GM21367 (cell line): Measurements from ENCODE around the gene RAB39A.
"Not testable (repeated sequence)": the region's sequence is repeated elsewhere in the genome, so short reads cannot be mapped to it uniquely, and the experiment has no call there.

Experiments
- ATAC-seq: cut with Tn5 transposase; IDR thresholded peaks from one replicate; pipeline ENCODE4 v1.9.1; 2021; ENCODE audit not compliant: unreplicated experiment

RAB39A gene, protein sequence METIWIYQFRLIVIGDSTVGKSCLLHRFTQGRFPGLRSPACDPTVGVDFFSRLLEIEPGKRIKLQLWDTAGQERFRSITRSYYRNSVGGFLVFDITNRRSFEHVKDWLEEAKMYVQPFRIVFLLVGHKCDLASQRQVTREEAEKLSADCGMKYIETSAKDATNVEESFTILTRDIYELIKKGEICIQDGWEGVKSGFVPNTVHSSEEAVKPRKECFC

DNA sequence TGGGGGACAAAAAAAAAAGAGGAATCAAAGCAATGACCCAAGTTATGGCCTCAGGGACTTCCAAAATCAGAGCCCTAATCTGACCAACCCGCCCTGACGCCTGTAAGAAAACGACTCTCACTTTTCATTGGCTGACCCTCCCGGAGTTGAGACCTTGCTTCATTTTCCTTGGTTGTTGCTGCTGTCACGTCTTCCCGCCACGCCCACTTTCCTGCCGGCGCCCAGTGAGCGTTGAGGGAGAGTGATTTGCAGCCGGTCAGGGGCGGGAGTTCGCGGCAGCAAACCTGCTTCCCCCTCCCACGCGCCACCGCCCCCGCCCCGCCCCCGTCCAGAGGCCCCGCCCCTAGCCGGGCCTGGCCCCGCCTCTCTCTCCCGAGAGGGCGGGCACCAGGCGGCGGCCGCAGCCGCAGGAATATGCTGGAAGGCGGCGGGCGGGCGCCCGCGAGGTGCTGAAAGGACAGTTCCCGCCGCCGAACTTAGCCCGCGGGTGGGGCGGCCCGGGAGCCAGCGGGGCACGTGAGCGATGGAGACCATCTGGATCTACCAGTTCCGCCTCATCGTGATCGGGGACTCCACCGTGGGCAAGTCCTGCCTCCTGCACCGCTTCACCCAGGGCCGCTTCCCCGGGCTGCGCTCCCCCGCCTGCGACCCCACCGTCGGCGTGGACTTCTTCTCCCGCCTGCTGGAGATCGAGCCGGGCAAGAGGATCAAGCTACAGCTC, at the start of gene RAB39A:
Gene RAB39A (plus strand): TSS at position 403 of the 721 bp plus-strand sequence. CDS start 121 bp downstream, at position 524.
- peak; percentile 95 for ATAC-seq

- ATAC-seq: not testable (repeated sequence)
Observed at GRCh38 chr11:107881471-107881870, 46.8 kb upstream of the RAB39A start.

DNA sequence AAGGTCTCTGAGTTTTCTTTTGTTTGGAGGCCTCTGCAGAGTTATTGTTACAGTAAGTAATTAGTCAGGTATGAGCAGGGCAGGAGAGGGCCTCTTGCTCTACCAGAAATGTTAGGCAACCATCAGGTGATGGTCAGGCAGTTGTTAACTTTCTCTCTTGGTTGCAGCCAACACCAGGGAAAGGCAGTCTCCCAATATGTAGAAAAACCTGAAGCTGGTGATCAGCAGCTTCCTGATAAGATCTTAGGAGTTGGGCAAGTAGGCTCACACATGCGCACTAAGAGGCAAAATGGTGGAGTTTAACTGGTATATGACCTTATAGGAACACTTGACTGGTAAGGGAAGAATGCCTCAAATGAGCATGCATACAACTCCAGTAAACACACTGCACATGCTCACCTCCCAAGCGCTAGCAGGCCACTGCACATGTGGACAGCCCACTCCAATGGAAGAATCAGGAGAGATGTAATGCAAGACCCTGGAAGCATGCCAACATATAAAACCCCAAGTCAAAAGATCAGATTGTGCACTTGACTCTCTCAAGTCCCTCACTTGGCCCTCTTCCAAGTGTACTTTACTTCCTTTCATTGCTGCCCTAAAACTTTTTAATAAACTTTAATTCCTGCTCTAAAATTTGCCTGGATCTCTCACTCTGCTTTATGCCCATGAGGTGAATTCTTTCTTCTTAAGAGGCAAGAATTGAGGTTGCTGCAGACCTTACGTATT, 46.0 kb upstream of the RAB39A start:
- ATAC-seq: no peak

DNA sequence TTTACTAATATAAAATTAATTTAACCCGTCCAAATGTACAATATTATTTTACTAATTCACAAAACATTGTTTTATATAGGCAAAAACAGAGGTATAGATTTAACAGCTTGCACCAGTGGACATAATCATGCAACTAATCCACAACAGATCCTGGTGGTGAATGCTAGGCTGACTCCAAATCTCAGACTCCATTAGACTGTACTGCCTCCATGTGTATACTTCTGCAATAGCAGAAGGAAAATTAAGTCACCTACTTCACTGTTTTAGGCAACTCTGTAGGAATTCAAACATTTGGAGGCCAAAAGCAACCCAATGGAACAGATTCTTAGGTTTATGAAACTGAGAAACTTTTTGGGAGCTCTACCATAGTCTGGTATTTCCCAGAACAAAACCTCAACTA, 30.0 kb upstream of the RAB39A start:
- ATAC-seq: peak; percentile 92

DNA sequence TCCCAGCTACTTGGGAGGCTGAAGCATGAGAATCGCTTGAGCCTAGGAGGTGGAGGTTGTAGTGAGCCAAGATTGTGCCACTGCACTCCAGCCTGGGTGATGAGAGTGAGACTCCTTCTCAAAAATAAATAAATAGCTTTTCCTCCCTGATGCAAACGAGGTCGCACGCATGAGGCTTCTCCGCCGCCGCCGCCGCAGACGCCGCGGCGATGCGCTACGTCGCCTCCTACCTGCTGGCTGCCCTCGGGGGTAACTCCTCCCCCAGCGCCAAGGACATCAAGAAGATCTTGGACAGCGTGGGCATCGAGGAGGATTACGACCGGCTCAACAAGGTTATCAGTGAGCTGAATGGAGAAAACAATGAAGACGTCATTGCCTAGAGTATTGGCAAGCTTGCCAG, 20.0 kb upstream of the RAB39A start:
- no peak for ATAC-seq

GRCh38 chr11:107912415-107912814, 15.8 kb upstream of the RAB39A start:
- not testable (repeated sequence) for ATAC-seq

GRCh38 chr11:107915229-107915628, 13.0 kb upstream of the RAB39A start:
- no peak for ATAC-seq

- no peak for ATAC-seq
Observed at GRCh38 chr11:107916671-107917241, 11.5 kb upstream of the RAB39A start.

- no peak for ATAC-seq
Observed at GRCh38 chr11:107921997-107922396, 6.3 kb upstream of the RAB39A start.

DNA sequence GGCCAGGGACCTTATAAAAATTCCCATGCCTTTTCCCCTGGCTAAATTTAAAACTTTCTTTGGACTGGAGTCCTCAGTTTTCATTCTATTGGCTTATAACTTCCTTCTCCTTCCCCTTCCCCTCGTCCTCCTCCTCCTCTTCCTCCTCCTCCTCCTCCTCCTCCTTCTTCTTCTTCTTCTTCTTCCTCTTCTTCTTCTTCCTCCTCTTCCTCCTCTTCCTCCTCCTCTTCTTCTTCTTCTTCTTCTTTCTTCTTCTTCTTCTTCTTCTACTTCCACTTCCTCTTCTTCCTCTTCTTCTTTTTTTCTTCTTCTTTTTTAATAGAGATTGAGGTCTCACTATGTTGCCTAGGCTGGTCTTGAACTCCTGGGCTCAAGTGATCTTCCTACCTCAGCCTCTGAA, 4.7 kb upstream of the RAB39A start:
- ATAC-seq: not testable (repeated sequence)

DNA sequence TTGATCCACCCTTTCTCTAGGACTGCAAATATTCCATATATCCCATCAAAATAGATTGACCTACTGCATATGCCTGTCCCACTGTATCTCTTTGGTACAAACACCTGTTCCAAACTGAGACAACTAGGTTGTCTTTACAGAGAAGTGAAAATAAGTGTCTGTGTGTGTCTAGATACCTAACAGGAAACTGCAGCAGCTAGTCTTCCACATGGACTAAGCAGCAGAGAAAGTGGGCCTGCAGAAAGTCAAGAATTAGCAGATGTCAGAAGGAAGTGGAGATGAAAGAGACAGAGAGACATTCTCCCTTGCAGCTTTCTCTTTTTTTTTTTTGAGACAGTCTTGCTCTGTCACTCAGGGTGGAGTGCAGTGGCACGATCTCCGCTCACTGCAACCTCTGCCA, 3.9 kb upstream of the RAB39A start:
- no peak for ATAC-seq

- no peak for ATAC-seq
Observed at GRCh38 chr11:107927559-107927958, 689 bp upstream of the RAB39A start.

GRCh38 chr11:107928767-107929507, 689 bp downstream of the RAB39A start:
- peak; percentile 5 for ATAC-seq

DNA sequence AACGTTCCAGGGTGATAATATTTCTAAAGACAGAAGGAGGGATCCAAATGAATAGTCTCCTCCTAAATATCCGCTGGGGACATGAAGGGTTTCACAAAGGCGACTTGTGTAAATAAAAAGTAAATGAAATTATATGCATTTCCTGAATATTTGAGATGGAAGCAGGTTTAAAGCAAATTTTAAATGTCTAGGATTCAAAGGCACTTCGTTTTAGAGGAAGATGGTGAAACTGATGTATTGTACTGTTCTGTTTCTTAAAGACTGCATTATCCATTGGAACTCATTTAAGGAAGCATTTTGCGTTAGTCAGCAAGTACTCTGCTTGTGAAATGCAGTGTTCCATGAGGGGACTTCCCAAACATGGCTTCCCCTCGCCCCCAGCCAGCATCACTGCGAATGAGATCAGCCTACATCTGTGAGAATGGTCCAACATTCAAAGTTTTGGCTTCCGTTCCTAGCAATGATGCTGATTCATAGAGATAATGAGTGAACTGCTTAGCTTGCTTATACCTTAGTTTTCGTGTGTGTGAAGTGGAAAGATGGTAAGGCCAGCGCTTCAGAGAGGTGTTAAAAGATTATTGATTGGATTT, 1.5 kb downstream of the RAB39A start:
- ATAC-seq: no peak

GRCh38 chr11:107931206-107931605, 3.0 kb downstream of the RAB39A start:
- no peak for ATAC-seq

- no peak for ATAC-seq
Observed at GRCh38 chr11:107947904-107948303, 19.7 kb downstream of the RAB39A start.

DNA sequence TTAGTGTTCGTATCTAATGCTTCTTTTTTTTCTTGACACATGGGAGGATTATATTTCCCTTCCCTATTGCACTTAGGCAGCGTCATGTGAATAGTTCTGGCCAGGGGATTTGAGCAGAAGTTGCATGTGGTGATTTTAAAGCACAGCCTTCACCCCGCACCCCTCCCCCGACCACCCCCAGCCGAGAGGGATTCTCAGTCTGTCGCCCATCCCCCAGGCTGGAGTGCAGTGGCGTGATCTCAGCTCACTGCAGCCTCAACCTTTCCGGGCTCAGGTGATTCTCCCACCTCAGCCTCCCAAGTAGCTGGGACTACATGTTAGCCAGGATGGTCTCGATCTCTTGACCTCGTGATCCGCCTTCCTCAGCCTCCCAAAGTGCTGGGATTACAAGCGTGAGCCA, 20.1 kb downstream of the RAB39A start:
- not testable (repeated sequence) for ATAC-seq

GRCh38 chr11:107951155-107951554, 22.9 kb downstream of the RAB39A start:
- no peak for ATAC-seq

DNA sequence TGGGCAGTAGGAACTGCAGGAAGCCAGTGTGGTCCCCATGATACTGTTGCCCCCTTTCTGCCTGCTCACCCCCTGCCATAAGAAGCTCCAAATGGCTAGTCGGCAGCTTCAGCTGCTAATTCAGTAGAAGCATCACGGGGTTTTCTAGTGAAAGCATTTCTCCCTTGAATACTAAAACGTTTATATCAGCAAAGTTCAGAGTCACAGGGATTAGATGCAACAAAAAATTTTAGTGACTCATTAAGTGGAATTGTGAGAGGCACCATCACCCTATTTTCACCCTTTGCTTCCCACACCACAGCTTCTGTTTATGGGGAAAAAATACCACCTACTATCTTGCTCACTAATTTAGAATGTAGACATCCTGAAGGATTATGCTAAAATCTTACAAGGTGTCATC, 25.2 kb downstream of the RAB39A start:
- ATAC-seq: no peak

DNA sequence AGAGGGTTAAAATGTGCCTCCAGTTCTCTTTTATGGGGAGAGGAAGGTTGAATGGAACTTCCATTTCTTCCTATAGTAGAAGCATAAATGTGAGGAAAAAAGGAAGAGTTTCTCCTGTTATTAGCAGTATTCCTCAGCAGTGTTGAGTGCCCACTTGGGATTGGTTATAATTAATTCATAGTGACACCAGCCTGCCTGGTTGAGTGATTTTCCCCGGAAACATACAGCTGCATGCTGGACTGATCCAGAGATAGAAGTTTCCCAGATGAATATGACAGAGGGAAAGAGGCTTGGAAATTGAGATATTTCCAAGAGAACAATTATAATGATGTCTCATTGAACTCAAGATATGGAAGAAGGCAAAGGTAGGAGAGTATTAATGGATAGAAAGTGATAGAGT, 28.3 kb downstream of the RAB39A start:
- ATAC-seq: no peak
